Pancreas (tissue), 10 donors: ENCODE results near the gene LBH. TPM values are rescaled to one million over a fixed set of nuclear protein-coding genes. Genes with fewer than 3 reads are reported as not detected.

Experiments
- ATAC-seq, 4 donors: fragments of 200-7000 bp; cut with Tn5 transposase; one replicate each; pipeline versions ENCODE4 v1.8.0 to v1.9.1; 2020; ENCODE audit warnings: mild to moderate bottlenecking in 4 of 4, moderate library complexity in 4 of 4
- DNase-seq, 6 donors: peaks; one replicate each; pipeline ENCODE4 v3.0.0-alpha.2; 2020
- FAIRE-seq: peaks from 2 replicates; lab custom pipeline; 2012; peaks lifted over from hg19 to GRCh38; lab: Jason Lieb, UNC
- H3K27ac ChIP-seq, 4 donors: fragments of 200-600 bp; sonication (generic); 1 replicate in 3 of 4; 2 replicates in 1 of 4; pipeline versions ENCODE4 v1.5.0 to v1.8.0; 2020
- H3K27me3 ChIP-seq, 4 donors: fragments of 200-600 bp; one replicate each; pipeline ENCODE4 v1.8.0; 2021
- H3K36me3 ChIP-seq, 3 donors: fragments of 200-600 bp; sonication (generic) in 1 of 3; one replicate each; pipeline versions ENCODE4 v1.5.0 to v1.8.0; 2020 to 2021
- H3K4me1 ChIP-seq, 3 donors: fragments of 200-600 bp; one replicate each; pipeline ENCODE4 v1.8.0; 2021
- H3K4me3 ChIP-seq, 4 donors: fragments of 200-600 bp; sonication (generic) in 2 of 4; one replicate each; pipeline versions ENCODE4 v1.5.0 to v1.8.0; 2020 to 2021
- H3K9me3 ChIP-seq, 4 donors: fragments of 200-600 bp; one replicate each; pipeline ENCODE4 v1.8.0; 2021
- WGBS, 2 donors: extraction: QIAGEN DNeasy Blood & Tissue Kit; methylation state at CpG; one replicate each; pipeline ENCODE4 v1.1.7; 2013; 5-methylcytosine and 5-hydroxymethylcytosine counted together
- intact Hi-C, 3 donors: fragments of 100-400 bp; cut with DNase I; formaldehyde crosslinking; loops; one replicate each; pipeline versions ENCODE4 v1.11.1 to v1.14.2; 2022
- polyA plus RNA-seq, 2 donors: library from polyadenylated mRNA; stranded (reverse); fragments of 200-250 nt; gene quantifications; one replicate each; pipeline ENCODE4 v1.2.3, GENCODE V29; 2013
- total RNA-seq, 6 donors: library from RNA; stranded (reverse); fragmentation: NEBNext Ultra II Directional in 4 of 6; extraction: Animal tissue kit (Norgen Biotek cat#: 25700) in 4 of 6; gene quantifications; one replicate each; pipeline versions ENCODE4 v1.2.1 to v1.2.4, GENCODE V29; 2021 to 2023
- TF ChIP-seq, protein P1 (sequence below), 4 donors: fragments of 200-600 bp; sonication (generic) in 3 of 4; IDR thresholded peaks; one replicate each; pipeline versions ENCODE4 v1.5.0 to v1.8.0; 2021; ENCODE audit warnings: antibody characterized with exemption in 4 of 4
- donor health status: healthy with polysubstance abuse.
- donor health status: DM: no; HTN: no; CAD: no; lungs with moderate emphysema.
- donor health status: DM: no; HTN: no; CAD: no.
- donor health status: control.
- donor health status: control.
- donor health status: Bipolar disorder and iron deficiency.
- donor health status: DM: yes; HTN: yes; CAD: no.
- donor health status: DM: no; HTN: no; CAD: no.
- donor health status: DM: no; HTN: no; CAD: no.
- donor health status: DM: yes; HTN: yes; CAD: no.

LBH gene
- total and polyA plus RNA-seq, 8 donors, result 4.1 to 26.9 (median 7.4) TPM

GRCh38 chr2:30273574-30273929 is 42.2 kb downstream of the LBH start:
- 94 to 99% methylated on average over 3 of the region's 3 CpGs for WGBS, 2 donors
- H3K9me3 ChIP-seq, result no peaks in the 10 kb centered on the region
- intact Hi-C loops, result no loop called here
- no peak for ATAC-seq
- FAIRE-seq, result no peak
- H3K27me3 ChIP-seq, result no peaks in the 10 kb centered on the region
- no peak overlapping the region for H3K4me3 ChIP-seq
- no peaks in the 10 kb centered on the region for H3K36me3 ChIP-seq
- peaks cover 0 to 12% (median 0%) of the 10 kb centered on the region in 3 donors for H3K4me1 ChIP-seq
- TF ChIP-seq, protein P1, sequence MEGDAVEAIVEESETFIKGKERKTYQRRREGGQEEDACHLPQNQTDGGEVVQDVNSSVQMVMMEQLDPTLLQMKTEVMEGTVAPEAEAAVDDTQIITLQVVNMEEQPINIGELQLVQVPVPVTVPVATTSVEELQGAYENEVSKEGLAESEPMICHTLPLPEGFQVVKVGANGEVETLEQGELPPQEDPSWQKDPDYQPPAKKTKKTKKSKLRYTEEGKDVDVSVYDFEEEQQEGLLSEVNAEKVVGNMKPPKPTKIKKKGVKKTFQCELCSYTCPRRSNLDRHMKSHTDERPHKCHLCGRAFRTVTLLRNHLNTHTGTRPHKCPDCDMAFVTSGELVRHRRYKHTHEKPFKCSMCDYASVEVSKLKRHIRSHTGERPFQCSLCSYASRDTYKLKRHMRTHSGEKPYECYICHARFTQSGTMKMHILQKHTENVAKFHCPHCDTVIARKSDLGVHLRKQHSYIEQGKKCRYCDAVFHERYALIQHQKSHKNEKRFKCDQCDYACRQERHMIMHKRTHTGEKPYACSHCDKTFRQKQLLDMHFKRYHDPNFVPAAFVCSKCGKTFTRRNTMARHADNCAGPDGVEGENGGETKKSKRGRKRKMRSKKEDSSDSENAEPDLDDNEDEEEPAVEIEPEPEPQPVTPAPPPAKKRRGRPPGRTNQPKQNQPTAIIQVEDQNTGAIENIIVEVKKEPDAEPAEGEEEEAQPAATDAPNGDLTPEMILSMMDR (IDR thresholded peaks at IDR 0.05), result no peak
- peak overlapping the region in 1 of 4 donors; percentile 42 for H3K27ac ChIP-seq
- DNase-seq, result no peak

DNA sequence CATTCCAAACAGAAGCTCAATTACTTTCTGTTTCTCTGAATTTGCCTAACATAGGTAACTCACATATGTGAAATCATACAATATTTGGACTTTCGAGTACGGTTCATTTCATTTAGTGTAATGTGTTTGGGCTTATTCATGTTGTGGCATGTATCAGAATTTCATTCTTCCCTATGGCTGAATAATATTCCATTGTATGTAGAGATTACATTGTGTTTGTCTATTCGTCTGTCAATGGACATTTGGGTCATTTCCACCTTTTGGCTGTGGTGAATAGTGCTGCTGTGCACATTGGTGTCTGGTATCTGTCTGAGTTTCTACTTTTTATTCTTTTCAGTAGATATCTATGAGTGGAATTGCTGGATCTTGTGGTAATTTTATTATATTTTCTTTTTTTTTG is 43.9 kb downstream of the LBH start:
- TF ChIP-seq, protein P1 (IDR thresholded peaks at IDR 0.05), result no peak
- intact Hi-C loops, result no loop called here
- no peaks in the 10 kb centered on the region for H3K9me3 ChIP-seq
- no peak overlapping the region for H3K4me3 ChIP-seq
- H3K36me3 ChIP-seq, result no peaks in the 10 kb centered on the region
- H3K4me1 ChIP-seq, result peaks cover 0 to 12% (median 0%) of the 10 kb centered on the region in 3 donors
- WGBS, 2 donors, result 93 to 95% methylated on average over 3 of the region's 3 CpGs
- H3K27ac ChIP-seq, result peak overlapping the region in 2 of 4 donors; percentile 40 to 71
- no peak for FAIRE-seq
- DNase-seq, result no peak
- no peaks in the 10 kb centered on the region for H3K27me3 ChIP-seq
- ATAC-seq, result no peak

DNA sequence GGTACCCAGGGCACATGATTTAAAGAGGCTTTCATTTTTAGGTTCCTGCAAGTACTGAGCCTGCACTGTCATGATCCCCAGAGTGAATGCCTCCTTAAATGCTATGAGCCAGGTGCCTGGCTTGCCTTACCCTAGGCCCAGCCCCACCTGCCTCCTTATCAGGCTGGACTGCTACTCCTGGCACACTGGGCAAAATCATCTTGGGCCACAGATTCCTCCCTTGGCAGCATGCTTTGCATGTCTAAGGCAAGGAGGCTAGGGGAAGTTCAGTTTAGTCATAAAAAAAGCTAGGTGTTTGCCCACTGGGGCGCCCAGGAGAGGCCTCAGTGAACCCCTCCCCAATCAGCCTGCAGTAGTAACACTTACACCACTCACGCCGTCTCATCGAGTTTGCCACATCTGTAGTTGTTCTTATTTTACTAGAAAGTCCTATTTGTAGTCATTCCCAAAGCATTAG is 45.1 kb downstream of the LBH start:
- Histone ChIP-seq H3K4me3 (no peak overlapping the region), H3K9me3 (no peaks in the 10 kb centered on the region), H3K4me1 (peaks cover 0 to 12% (median 0%) of the 10 kb centered on the region in 3 donors), H3K27me3 (no peaks in the 10 kb centered on the region), H3K27ac (no peak overlapping the region), H3K36me3 (no peaks in the 10 kb centered on the region)
- peak in 2 of 4 donors; percentile 18 to 30 for ATAC-seq
- WGBS, 2 donors, result 91 to 92% methylated on average over 4 of the region's 4 CpGs
- TF ChIP-seq, protein P1 (IDR thresholded peaks at IDR 0.05), result no peak
- no peak for DNase-seq
- no peak for FAIRE-seq
- intact Hi-C loops, result no loop called here

- intact Hi-C loops, result no loop called here
- no peaks in the 10 kb centered on the region for H3K27me3 ChIP-seq
- peaks cover 0 to 12% (median 0%) of the 10 kb centered on the region in 3 donors for H3K4me1 ChIP-seq
- no peak overlapping the region for H3K27ac ChIP-seq
- no peak overlapping the region for H3K4me3 ChIP-seq
- H3K36me3 ChIP-seq, result no peaks in the 10 kb centered on the region
- H3K9me3 ChIP-seq, result no peaks in the 10 kb centered on the region
- ATAC-seq (no peak), FAIRE-seq (no peak), DNase-seq (no peak)
- TF ChIP-seq, protein P1 (IDR thresholded peaks at IDR 0.05), result no peak
- WGBS, 2 donors, result 94 to 95% methylated on average over 3 of the region's 3 CpGs
These were observed 46.2 kb downstream of the LBH start for GRCh38 chr2:30277582-30277981.

DNA sequence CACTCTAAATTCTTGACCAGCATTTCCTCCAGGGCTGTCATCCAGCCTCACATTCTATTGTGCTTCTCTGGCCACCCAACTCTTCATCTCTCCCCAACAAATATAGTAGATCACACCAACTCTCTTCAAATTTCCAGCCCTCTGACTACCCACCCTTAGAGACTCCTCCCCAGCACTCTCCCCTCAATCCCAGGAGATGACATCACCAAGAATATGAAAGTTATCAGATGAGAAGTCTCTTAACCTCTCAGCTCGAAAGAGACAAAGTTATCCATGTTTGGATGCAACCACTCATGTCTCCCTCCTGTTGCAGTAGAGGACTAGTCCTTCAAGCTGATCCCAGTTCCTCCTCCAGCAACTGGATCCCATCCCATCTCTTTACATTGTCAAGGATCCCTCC is 47.1 kb downstream of the LBH start:
- Histone ChIP-seq H3K4me3 (no peak overlapping the region), H3K27ac (no peak overlapping the region), H3K27me3 (no peaks in the 10 kb centered on the region), H3K9me3 (no peaks in the 10 kb centered on the region), H3K36me3 (no peaks in the 10 kb centered on the region), H3K4me1 (peaks cover 0 to 12% (median 0%) of the 10 kb centered on the region in 3 donors)
- intact Hi-C loops, result no loop called here
- TF ChIP-seq, protein P1 (IDR thresholded peaks at IDR 0.05), result no peak
- FAIRE-seq, result no peak
- no peak for ATAC-seq
- DNase-seq, result no peak
- 87 to 100% methylated on average over 1 of the region's 1 CpG for WGBS, 2 donors
